Measurements from ENCODE around the gene ISLR. TPM values are rescaled to one million over a fixed set of nuclear protein-coding genes. Genes with fewer than 3 reads are reported as not detected.

ISLR gene
- total RNA-seq, 1 experiment from 2014 or later, result 0.11 TPM

GRCh38 chr15:74134387-74135027 is 39.0 kb upstream of the ISLR start:
- Mint-ChIP-seq H3K27ac (no peak overlapping the region), H3K4me1 (peaks cover 63 to 74% of the 10 kb centered on the region in 2 experiments), H3K4me3 (peak overlapping the region; percentile 43 to 81), H3K36me3 (ENCODE audit: insufficient read depth in 1 of 3, low read depth in 3 of 3) (peaks cover 0 to 1% (median 0%) of the 10 kb centered on the region in 3 experiments; a peak in 3 of 7 replicates), H3K9me3 (peaks cover 2 to 6% of the 10 kb centered on the region in 2 experiments; a peak in 2 of 5 replicates), H3K27me3 (ENCODE audit: low read depth) (peaks cover 97% of the 10 kb centered on the region)
- no peak overlapping the region for H4K91ac ChIP-seq (ENCODE audit: insufficient read length, low read depth, low read length)
- H3K79me1 ChIP-seq (ENCODE audit: insufficient read depth, low read depth, low read length, poor library complexity, severe bottlenecking), result no peaks in the 10 kb centered on the region
- H2BK120ac ChIP-seq (ENCODE audit: low read depth, low read length, poor library complexity, severe bottlenecking), result no peak overlapping the region
- H3K18ac ChIP-seq (ENCODE audit: insufficient read length, low read depth, low read length), result no peak overlapping the region
- peaks cover 14% of the 10 kb centered on the region for H3K23me2 ChIP-seq (ENCODE audit: insufficient read length, low read depth, low read length, poor library complexity, severe bottlenecking)
- no CpG with 5 or more reads among the region's 53 CpGs for WGBS (ENCODE audit: extremely low coverage, insufficient read length, low lambda C conversion rate)
- H2BK12ac ChIP-seq (ENCODE audit: insufficient read length, low read depth, low read length), result no peak overlapping the region
- H4K5ac ChIP-seq (ENCODE audit: insufficient read length, low read depth, low read length), result no peak overlapping the region
- H3K4me2 ChIP-seq (ENCODE audit: insufficient read depth, insufficient read length, low read length), result peak overlapping the region; percentile 72
- H3K23ac ChIP-seq (ENCODE audit: insufficient read length, low read depth, low read length), result no peak overlapping the region
- no peak overlapping the region for H3K56ac ChIP-seq (ENCODE audit: insufficient read length, low read depth, low read length)
- no peak overlapping the region for H4K8ac ChIP-seq (replicated peaks; ENCODE audit: insufficient read length, low read depth, low read length)
- no peak overlapping the region for H2BK5ac ChIP-seq (ENCODE audit: insufficient read length, low read length)
- H3K9ac ChIP-seq (ENCODE audit: extremely low read depth, insufficient read length, low read length), result no peak overlapping the region
- no peak overlapping the region for H2BK15ac ChIP-seq (ENCODE audit: low read depth, low read length)
- no peak overlapping the region for H3K4ac ChIP-seq (ENCODE audit: low read depth, low read length)
- no peak overlapping the region for H2BK20ac ChIP-seq (ENCODE audit: low read depth, low read length, poor library complexity, severe bottlenecking)
- H3K27me3 ChIP-seq (ENCODE audit: insufficient read depth, low read length), result peaks cover 65% of the 10 kb centered on the region
- no peaks in the 10 kb centered on the region for H3K9me3 ChIP-seq (ENCODE audit: control insufficient read depth, low read depth, low read length)
- peak; percentile 81 for TF ChIP-seq CTCF (conservative IDR thresholded peaks at IDR 0.05)
- H3K79me2 ChIP-seq (ENCODE audit: insufficient read depth, low read length), result no peaks in the 10 kb centered on the region
- no peak overlapping the region for H3T11ph ChIP-seq (ENCODE audit: low read length)
- no peak overlapping the region for H2AK5ac ChIP-seq (ENCODE audit: insufficient read length, low read length)
- H4K20me1 ChIP-seq (ENCODE audit: control insufficient read depth, insufficient read depth, insufficient read length), result peaks cover 4% of the 10 kb centered on the region
- H3K27ac ChIP-seq (ENCODE audit: insufficient read length, low read depth, low read length), result no peak overlapping the region
- peaks cover 2% of the 10 kb centered on the region; the same call in 1 of the 2 replicates for H3K4me1 ChIP-seq (ENCODE audit: insufficient read depth, low read length)
- H3K14ac ChIP-seq (ENCODE audit: insufficient read depth, low read length), result no peak overlapping the region
- no peak overlapping the region for H2AFZ ChIP-seq (ENCODE audit: low read length)
- peak; percentile 91 for DNase-seq

Data from H9 (cell line).